Esophagus squamous epithelium (tissue), 4 donors: ENCODE results near the gene SETBP1.

Experiments used
- CTCF ChIP-seq, 6 experiments: fragments of 450-650 bp in 4 of 6; fragments of 200-600 bp in 2 of 6; sonication (generic) in 2 of 6; IDR thresholded peaks; one replicate each; pipeline ENCODE4 v1.5.1; 2016 to 2019; ENCODE audit warnings: antibody characterized with exemption in 6 of 6, mild to moderate bottlenecking in 4 of 6, moderate library complexity in 4 of 6
- POLR2A ChIP-seq, 4 donors: fragments of 450-650 bp; IDR thresholded peaks; one replicate each; pipeline ENCODE4 v1.6.1; 2017; ENCODE audit warnings: antibody characterized with exemption in 4 of 4, mild to moderate bottlenecking in 4 of 4, moderate library complexity in 3 of 4

- TF ChIP-seq CTCF (IDR thresholded peaks at IDR 0.05) (no peak), POLR2A (IDR thresholded peaks at IDR 0.05) (no peak)
These were observed 99.1 kb downstream of the SETBP1 start for GRCh38 chr18:44779753-44780292.
